ENCODE results near the gene MUS81.

- TF ChIP-seq POLR2A (IDR thresholded peaks at IDR 0.05; ENCODE audit: low read depth, low read length): no peak
- no peak for TF ChIP-seq POLR2AphosphoS5 (IDR thresholded peaks at IDR 0.05; ENCODE audit: low read depth, low read length)
These were observed 42.8 kb downstream of the MUS81 start for GRCh38 chr11:65903068-65903481.
